ENCODE measurements around the gene CNOT11. TPM values are rescaled to one million over a fixed set of nuclear protein-coding genes. Genes with fewer than 3 reads are reported as not detected.
"Not testable (repeated sequence)": the region's sequence is repeated elsewhere in the genome, so short reads cannot be mapped to it uniquely, and the experiment has no call there.

The CNOT11 gene
- total RNA-seq, 1 experiment from 2014 or later = 38.5 TPM

- intact Hi-C loops (cut with micrococcal nuclease) = no loop called here
- Mint-ChIP-seq H3K4me3 (ENCODE audit: unreplicated experiment) (no peak overlapping the region), H3K4me1 (ENCODE audit: insufficient read depth, unreplicated experiment) (no peaks in the 10 kb centered on the region), H3K36me3 (ENCODE audit: insufficient read depth, unreplicated experiment) (no peaks in the 10 kb centered on the region), H3K9me3 (ENCODE audit: unreplicated experiment) (peaks cover 13% of the 10 kb centered on the region), H3K27me3 (ENCODE audit: insufficient read depth, unreplicated experiment) (no peaks in the 10 kb centered on the region), H3K27ac (ENCODE audit: low read depth, unreplicated experiment) (no peak overlapping the region)
- no peak for DNase-seq (ENCODE audit: unreplicated experiment)
- POLR2A ChIA-PET = no interaction called here
- BruUV-seq (replicated peaks) = no TSS peak
- no peak for TF ChIP-seq CTCF (IDR thresholded peaks at IDR 0.05; ENCODE audit: unreplicated experiment)
- CTCF ChIA-PET = interaction anchor here (0.7 to 6.3 kb wide), 4 partner anchors 18 to 195 kb away, joined by 3 to 84 read pairs (median 30); no protein-coding TSS in a partner anchor
These were observed 43.9 kb upstream of the CNOT11 start for GRCh38 chr2:101208830-101209229.

- BruUV-seq (replicated peaks) = no TSS peak
- H3K36me3 Mint-ChIP-seq (ENCODE audit: insufficient read depth, unreplicated experiment) = no peaks in the 10 kb centered on the region
- CTCF ChIA-PET = interaction anchor here (3.4 kb wide), 1 partner anchor 13 kb away, joined by 19 read pairs; no protein-coding TSS in a partner anchor
- no peaks in the 10 kb centered on the region for H3K4me1 Mint-ChIP-seq (ENCODE audit: insufficient read depth, unreplicated experiment)
- H3K27me3 Mint-ChIP-seq (ENCODE audit: insufficient read depth, unreplicated experiment) = no peaks in the 10 kb centered on the region
- H3K27ac Mint-ChIP-seq (ENCODE audit: low read depth, unreplicated experiment) = no peak overlapping the region
- H3K4me3 Mint-ChIP-seq (ENCODE audit: unreplicated experiment) = no peak overlapping the region
- TF ChIP-seq CTCF (IDR thresholded peaks at IDR 0.05; ENCODE audit: unreplicated experiment) = no peak
- intact Hi-C loops (cut with micrococcal nuclease) = no loop called here
- no peaks in the 10 kb centered on the region for H3K9me3 Mint-ChIP-seq (ENCODE audit: unreplicated experiment)
- no peak for DNase-seq (ENCODE audit: unreplicated experiment)
- POLR2A ChIA-PET = interaction anchor here (1.2 kb wide), 1 partner anchor 31 kb away, joined by 4 read pairs; no protein-coding TSS in a partner anchor
These were observed 33.4 kb upstream of the CNOT11 start for GRCh38 chr2:101219246-101219645.

- BruUV-seq (replicated peaks); DNase-seq (ENCODE audit: unreplicated experiment); H3K27ac Mint-ChIP-seq (ENCODE audit: low read depth, unreplicated experiment); H3K9me3 Mint-ChIP-seq (ENCODE audit: unreplicated experiment); intact Hi-C loops (cut with micrococcal nuclease); CTCF ChIA-PET; H3K4me3 Mint-ChIP-seq (ENCODE audit: unreplicated experiment); H3K27me3 Mint-ChIP-seq (ENCODE audit: insufficient read depth, unreplicated experiment); H3K4me1 Mint-ChIP-seq (ENCODE audit: insufficient read depth, unreplicated experiment); H3K36me3 Mint-ChIP-seq (ENCODE audit: insufficient read depth, unreplicated experiment): not testable (repeated sequence)
- POLR2A ChIA-PET = interaction anchor here (0.6 kb wide), 1 partner anchor 15 kb away, joined by 3 read pairs; no protein-coding TSS in a partner anchor
These were observed 32.6 kb upstream of the CNOT11 start for GRCh38 chr2:101220091-101220490.

- no peak for DNase-seq (ENCODE audit: unreplicated experiment)
- intact Hi-C loops (cut with micrococcal nuclease) = no loop called here
- ChIA-PET POLR2A (interaction anchor here (1.1 kb wide), 1 partner anchor 17 kb away, joined by 3 read pairs; no protein-coding TSS in a partner anchor), CTCF (interaction anchor here (0.7 to 1.8 kb wide), 4 partner anchors 17 to 28 kb away, joined by 3 to 10 read pairs (median 6); no protein-coding TSS in a partner anchor)
- TF ChIP-seq CTCF (IDR thresholded peaks at IDR 0.05; ENCODE audit: unreplicated experiment) = no peak
- H3K9me3 Mint-ChIP-seq (ENCODE audit: unreplicated experiment) = no peaks in the 10 kb centered on the region
- no TSS peak for BruUV-seq (replicated peaks)
- H3K4me1 Mint-ChIP-seq (ENCODE audit: insufficient read depth, unreplicated experiment) = no peaks in the 10 kb centered on the region
- peaks cover 4% of the 10 kb centered on the region for H3K36me3 Mint-ChIP-seq (ENCODE audit: insufficient read depth, unreplicated experiment)
- H3K27me3 Mint-ChIP-seq (ENCODE audit: insufficient read depth, unreplicated experiment) = no peaks in the 10 kb centered on the region
- no peak overlapping the region for H3K4me3 Mint-ChIP-seq (ENCODE audit: unreplicated experiment)
- H3K27ac Mint-ChIP-seq (ENCODE audit: low read depth, unreplicated experiment) = no peak overlapping the region
These were observed 28.9 kb upstream of the CNOT11 start for GRCh38 chr2:101223814-101224231.

Data from MCF 10A (cell line).